Bronchial epithelial cell (primary cell): ENCODE data around the gene SPARC. TPM values are rescaled to one million over a fixed set of nuclear protein-coding genes. Genes with fewer than 3 reads are reported as not detected.

Source experiments
- DNase-seq: peaks from one replicate; pipeline ENCODE4 v3.0.0-alpha.2; 2010; ENCODE audit warnings: low read depth
- FAIRE-seq: peaks from 2 replicates; lab custom pipeline; 2011; peaks lifted over from hg19 to GRCh38; lab: Jason Lieb, UNC
- H3K27me3 ChIP-seq: 2 replicates; pipeline ENCODE4 v1.5.1; 2011; ENCODE audit warnings: low read length; ENCODE audit not compliant: control insufficient read depth, insufficient read depth
- H3K36me3 ChIP-seq: 2 replicates; pipeline ENCODE4 v1.5.1; 2011; ENCODE audit warnings: low read length; ENCODE audit not compliant: control insufficient read depth, insufficient read depth
- H3K4me3 ChIP-seq: 2 replicates; pipeline ENCODE4 v1.5.1; 2011; ENCODE audit warnings: mild to moderate bottlenecking, low read depth, low read length, control low read depth
- CTCF ChIP-seq: IDR thresholded peaks from 2 replicates; pipeline ENCODE4 v1.5.1; 2011; ENCODE audit warnings: mild to moderate bottlenecking, moderate library complexity, low read length, control low read depth, inconsistent platforms; ENCODE audit not compliant: insufficient read depth, severe bottlenecking
- total RNA-seq: library from RNA; depleted of rRNA; stranded (reverse); fragments of >200 nt; gene quantifications from 2 replicates; pipeline ENCODE4 v1.2.1, GENCODE V29; 2014

SPARC gene
- total RNA-seq, 1 donor from 2014 or later = 22.6 TPM

DNA sequence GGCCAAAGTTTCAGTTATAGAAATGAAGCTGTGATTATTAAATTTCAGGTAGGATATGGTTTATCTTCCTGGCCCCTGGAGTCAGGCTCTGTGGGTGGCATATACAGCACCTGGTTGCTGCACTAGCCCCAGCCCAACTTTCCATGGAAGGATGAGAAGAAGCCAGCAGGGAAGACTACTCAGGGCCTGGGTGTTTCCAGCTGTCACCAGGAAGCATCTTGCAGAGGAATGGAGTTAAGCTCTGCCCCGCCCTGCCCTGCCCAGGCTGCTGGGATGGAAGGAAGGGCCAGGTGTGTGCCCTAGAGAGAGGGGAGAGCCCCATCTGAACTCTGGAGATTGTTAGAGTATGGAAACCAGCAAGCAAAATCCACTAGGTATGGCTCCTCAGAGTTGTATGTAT, 52.8 kb downstream of the SPARC start:
- H3K27me3 ChIP-seq = no peaks in the 10 kb centered on the region
- no peak overlapping the region for H3K4me3 ChIP-seq
- no peak for FAIRE-seq
- TF ChIP-seq CTCF = no peak
- DNase-seq = no peak
- H3K36me3 ChIP-seq = no peaks in the 10 kb centered on the region

GRCh38 chr5:151632941-151633340, 53.8 kb downstream of the SPARC start:
- H3K27me3 ChIP-seq = no peaks in the 10 kb centered on the region
- no peak for FAIRE-seq
- TF ChIP-seq CTCF = no peak
- DNase-seq = no peak
- H3K4me3 ChIP-seq = no peak overlapping the region
- H3K36me3 ChIP-seq = no peaks in the 10 kb centered on the region

DNA sequence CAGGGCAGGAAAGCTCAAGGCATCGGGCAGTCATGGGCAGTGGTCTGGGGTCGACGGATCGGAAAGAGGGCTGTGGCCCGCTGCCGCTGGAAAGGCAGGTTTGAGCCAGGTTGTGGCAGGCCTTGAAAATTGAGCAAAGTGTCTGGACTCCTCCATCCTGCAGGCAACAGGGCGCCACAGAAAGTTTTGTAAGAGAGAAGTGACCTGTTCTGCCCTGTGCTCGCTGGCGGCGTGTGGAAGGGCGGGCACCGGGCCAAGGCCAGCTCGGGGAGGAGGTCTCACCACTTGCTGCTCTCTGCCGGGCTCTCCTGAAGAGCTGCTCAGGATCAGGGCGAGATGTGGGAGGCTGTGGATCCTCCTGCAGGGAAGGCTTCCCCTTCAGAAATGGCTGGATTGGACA, 54.2 kb downstream of the SPARC start:
- no peak for TF ChIP-seq CTCF
- no peaks in the 10 kb centered on the region for H3K36me3 ChIP-seq
- FAIRE-seq (no peak), DNase-seq (no peak)
- H3K4me3 ChIP-seq = no peak overlapping the region
- no peaks in the 10 kb centered on the region for H3K27me3 ChIP-seq

DNA sequence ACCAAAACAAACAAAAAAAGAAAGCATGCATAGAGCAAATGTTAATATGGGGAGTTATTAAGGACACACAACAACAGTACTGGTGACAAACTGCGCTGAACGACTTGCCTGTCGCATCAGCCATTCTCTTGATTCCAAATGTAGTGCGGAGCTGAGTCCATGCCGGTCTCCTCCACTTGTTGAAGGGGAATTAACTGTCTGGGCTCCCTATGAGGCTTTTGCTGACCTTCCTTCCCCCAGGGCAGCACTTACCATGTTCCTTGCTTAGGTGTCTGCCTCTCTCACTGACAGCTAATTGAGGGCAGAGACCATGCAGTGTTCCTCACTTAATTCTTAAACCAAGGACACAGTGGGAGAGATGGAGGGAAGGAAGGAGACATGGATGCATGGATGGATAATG, 54.8 kb downstream of the SPARC start:
- FAIRE-seq = no peak
- no peak overlapping the region for H3K4me3 ChIP-seq

DNA sequence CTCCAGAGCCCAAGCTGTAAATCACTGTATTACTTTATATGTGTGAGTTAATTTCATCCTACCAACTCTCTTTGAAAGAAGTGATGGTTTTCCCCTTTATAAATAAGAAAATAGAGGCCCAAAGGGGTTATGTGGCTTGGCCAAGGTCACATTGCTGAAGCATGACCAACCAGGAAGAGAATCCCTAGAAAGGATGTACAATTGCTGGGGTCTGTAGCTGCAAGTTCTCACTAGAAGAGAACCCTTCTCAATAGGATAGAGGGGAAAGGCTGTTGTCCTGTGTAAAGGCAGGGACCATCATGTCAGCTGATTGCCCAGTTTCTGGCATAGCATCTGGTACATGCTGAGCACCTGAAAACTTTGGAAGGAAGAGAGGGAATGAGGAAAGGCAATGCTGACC, 56.6 kb downstream of the SPARC start:
- no peak for TF ChIP-seq CTCF
- H3K27me3 ChIP-seq = no peaks in the 10 kb centered on the region
- FAIRE-seq (no peak), DNase-seq (no peak)
- H3K36me3 ChIP-seq = no peaks in the 10 kb centered on the region
- H3K4me3 ChIP-seq = no peak overlapping the region

More for the DNA sequence above, 54.8 kb downstream of the SPARC start:
- H3K27me3 ChIP-seq = no peaks in the 10 kb centered on the region
- H3K36me3 ChIP-seq = no peaks in the 10 kb centered on the region
- TF ChIP-seq CTCF = no peak
- DNase-seq = no peak

GRCh38 chr5:151628112-151628823, 58.4 kb downstream of the SPARC start:
- Histone ChIP-seq H3K4me3 (no peak overlapping the region), H3K36me3 (no peaks in the 10 kb centered on the region), H3K27me3 (no peaks in the 10 kb centered on the region)
- no peak for TF ChIP-seq CTCF
- FAIRE-seq (no peak), DNase-seq (peak; percentile 86)
